Stomach smooth muscle (tissue), 2 donors: ENCODE data around the gene STARD7.
A peak's percentile ranks its signal among the peaks of the same experiment; 100 is the strongest.

Experiments
- H3K27ac ChIP-seq: one replicate; pipeline ENCODE4 v1.7.0; 2013; ENCODE audit warnings: mild to moderate bottlenecking, low read length, inconsistent platforms
- H3K27me3 ChIP-seq, 2 donors: one replicate each; pipeline ENCODE4 v1.7.0; 2013; ENCODE audit warnings: low read length in 2 of 2; ENCODE audit not compliant: insufficient read depth in 2 of 2, control insufficient read depth in 1 of 2
- H3K36me3 ChIP-seq, 2 donors: one replicate each; pipeline ENCODE4 v1.7.0; 2013; ENCODE audit warnings: low read length in 2 of 2; ENCODE audit not compliant: control insufficient read depth in 2 of 2, insufficient read depth in 2 of 2
- H3K4me1 ChIP-seq: one replicate; pipeline ENCODE4 v1.7.0; 2013; ENCODE audit warnings: low read length; ENCODE audit not compliant: control insufficient read depth, insufficient read depth
- H3K4me3 ChIP-seq, 2 donors: one replicate each; pipeline ENCODE4 v1.7.0; 2013; ENCODE audit warnings: low read length in 2 of 2
- H3K9ac ChIP-seq, 2 donors: one replicate each; pipeline ENCODE4 v1.7.0; 2013; ENCODE audit warnings: low read length in 2 of 2, mild to moderate bottlenecking in 1 of 2
- H3K9me3 ChIP-seq, 2 donors: one replicate each; pipeline ENCODE4 v1.7.0; 2013; ENCODE audit warnings: low read length in 2 of 2; ENCODE audit not compliant: control insufficient read depth in 2 of 2
- donor health status: healthy.
- donor health status: Pancreatic carcinoma.

Gene STARD7

DNA sequence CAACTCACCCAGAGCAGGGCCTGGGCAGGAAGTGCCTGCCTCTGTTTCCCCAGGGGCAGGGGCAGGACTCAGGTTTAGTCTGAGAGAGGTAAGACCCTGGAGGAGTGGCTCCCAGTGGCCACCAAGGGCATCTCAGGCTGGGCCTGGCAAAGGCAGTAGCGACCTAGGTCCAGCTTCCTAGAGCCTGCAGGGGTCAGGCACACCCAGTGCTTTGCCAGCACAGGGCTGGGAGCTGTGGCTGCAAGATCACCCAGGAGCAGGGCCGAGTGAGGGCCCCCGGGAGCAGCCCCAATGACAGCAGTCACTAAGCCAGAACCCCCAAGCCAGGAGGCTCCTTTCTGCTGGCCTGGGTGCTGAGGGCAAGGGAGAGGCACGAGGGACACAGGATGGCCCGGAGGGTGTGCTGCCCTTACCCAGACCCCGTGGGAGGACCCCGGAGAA, 54.6 kb downstream of the STARD7 start:
- Histone ChIP-seq H3K36me3 (no peaks in the 10 kb centered on the region), H3K9ac (no peak overlapping the region), H3K4me1 (no peaks in the 10 kb centered on the region), H3K9me3 (no peaks in the 10 kb centered on the region), H3K27me3 (peaks cover 0 to 4% of the 10 kb centered on the region in 2 donors), H3K4me3 (no peak overlapping the region), H3K27ac (no peak overlapping the region)

DNA sequence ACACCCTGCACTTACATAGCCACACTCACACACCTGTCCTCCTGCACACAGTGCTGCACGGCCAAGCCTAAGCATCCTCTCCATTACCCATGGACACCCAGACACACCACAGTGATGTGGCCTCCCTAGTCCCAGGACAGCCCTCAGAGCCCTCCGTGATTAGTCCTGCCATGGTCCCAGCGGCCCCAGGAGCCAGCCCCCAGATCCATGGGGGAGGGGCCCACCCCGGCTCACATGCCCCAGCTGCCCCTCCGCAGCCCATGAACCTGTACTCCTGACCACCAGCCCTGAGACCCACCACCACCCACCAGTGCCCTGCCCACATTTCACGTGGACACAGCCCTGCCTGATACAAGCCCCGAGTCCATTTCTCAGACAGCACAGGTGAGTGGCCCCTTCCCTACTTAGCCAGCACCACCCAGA, 55.3 kb downstream of the STARD7 start:
- Histone ChIP-seq H3K4me1 (peaks cover 3% of the 10 kb centered on the region), H3K9me3 (no peaks in the 10 kb centered on the region), H3K27ac (no peak overlapping the region), H3K36me3 (no peaks in the 10 kb centered on the region), H3K27me3 (peaks cover 0 to 4% of the 10 kb centered on the region in 2 donors), H3K4me3 (no peak overlapping the region), H3K9ac (no peak overlapping the region)

DNA sequence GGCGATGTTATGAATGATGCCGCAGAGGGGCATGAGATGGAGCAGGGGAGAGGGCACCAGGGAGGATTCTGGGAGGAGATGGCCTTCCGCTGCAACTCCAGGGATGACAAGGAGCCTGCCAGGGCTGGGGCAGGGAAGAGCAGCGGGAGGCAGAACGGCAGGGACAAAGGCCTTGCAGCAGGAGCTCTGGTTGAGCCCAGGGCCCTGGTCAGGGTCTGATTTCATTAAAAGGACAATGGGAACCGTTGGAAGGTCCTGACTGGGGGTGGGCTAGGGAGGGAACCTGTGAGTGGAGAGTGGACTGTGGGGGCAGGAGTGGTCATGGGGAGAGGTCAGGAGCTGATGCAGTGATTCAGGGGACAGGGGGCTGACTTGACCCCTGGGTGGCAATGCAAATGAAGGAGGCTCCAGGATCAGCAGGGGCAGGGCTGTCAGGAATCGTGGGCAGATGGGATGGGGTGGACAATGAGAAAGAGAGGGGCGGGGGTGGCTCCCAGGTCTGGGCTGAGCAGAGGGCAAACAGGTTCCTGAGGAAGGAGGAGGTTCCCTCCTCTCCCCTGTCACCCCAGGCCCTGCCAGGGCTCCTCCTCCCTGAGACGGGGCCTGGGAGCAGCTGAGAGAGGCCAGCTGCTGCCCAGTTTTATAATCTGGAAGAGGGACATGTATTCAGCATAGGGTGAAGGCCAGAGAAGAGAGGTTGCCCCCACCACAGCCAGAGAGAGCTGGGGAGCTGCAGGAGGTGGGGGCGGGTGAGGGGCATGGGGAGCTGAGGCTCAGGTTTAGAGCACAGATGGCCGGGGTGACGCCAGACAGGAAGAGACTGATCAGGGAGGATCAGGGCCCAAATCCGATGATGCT, 56.1 kb downstream of the STARD7 start:
- H3K9ac ChIP-seq, result no peak overlapping the region
- H3K4me1 ChIP-seq, result peaks cover 7% of the 10 kb centered on the region
- peaks cover 0 to 2% of the 10 kb centered on the region in 2 donors for H3K27me3 ChIP-seq
- H3K9me3 ChIP-seq, result no peaks in the 10 kb centered on the region
- no peak overlapping the region for H3K4me3 ChIP-seq
- H3K36me3 ChIP-seq, result no peaks in the 10 kb centered on the region
- no peak overlapping the region for H3K27ac ChIP-seq

DNA sequence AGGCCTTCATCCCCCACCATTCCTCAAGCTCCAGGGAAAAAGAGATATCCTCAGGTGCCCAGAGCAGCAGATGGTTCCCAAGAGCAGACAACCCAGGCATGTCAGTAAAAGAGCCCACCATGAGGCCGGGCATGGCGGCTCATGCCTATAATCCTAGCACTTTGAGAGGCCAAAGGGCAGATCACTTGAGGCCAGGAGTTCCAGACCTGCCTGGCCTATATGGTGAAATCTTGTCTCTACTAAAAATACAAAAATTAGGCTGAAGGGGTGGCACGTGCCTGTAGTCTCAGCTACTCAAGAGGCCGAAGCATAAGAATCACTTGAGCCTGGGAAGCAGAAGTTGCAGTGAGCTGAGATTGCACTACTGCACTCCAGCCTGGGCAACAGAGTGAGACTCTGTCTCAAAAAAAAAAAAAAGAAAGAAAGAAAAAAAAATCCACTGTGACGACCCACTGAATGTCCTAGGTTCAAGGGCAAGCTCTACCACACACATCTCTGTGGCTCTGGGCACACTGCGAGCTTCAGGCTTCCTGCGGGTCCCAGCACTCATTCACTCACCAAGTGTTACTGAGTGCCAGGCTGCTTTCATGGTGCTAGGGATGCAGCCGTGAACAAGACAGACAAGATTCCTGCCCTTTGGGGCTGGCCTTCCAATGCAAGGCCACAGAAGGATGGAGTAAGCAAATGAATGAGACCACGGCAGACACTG, 56.9 kb downstream of the STARD7 start:
- Histone ChIP-seq H3K4me3 (no peak overlapping the region), H3K27ac (no peak overlapping the region), H3K4me1 (peaks cover 7% of the 10 kb centered on the region), H3K9me3 (no peaks in the 10 kb centered on the region), H3K36me3 (no peaks in the 10 kb centered on the region), H3K9ac (no peak overlapping the region), H3K27me3 (no peaks in the 10 kb centered on the region)

DNA sequence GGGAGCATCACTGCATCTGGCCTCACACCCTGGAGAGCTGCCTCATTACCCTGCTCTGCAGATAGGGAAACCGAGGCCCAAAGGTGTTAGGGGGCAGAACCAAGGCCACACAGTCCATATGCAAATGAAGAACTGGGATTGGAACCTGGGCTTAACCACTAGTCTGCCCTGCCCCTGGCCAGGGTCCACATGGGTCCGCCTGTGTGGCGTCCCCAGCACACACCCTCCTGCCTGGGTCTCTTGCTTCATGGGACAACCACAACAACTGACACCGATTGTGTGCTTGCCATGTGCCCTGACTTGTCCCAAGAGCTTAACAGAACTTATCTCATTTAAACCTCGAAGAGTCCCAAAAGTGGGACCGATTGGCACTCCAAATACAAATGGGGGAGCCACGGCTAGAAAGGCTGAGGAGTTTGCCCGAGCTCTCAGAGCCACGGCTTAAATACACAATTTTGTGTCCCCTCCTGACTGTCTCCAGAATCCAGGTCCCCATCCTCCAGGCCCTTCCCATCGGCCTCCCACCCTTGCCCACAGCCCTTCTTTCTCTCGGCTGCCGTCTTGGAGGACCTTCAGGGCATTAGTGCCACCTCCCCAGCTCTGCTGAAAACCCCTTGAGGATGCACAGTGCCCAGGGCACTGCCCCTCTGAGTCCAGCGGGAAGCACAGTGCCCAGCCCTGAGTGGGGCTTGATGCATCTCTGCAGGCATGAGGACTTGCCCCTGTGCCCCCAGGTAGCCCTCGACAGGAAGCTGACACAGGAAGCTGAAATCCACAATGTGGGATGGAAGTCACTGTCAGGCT, 57.6 kb downstream of the STARD7 start:
- H3K9me3 ChIP-seq, result no peaks in the 10 kb centered on the region
- H3K4me1 ChIP-seq, result peaks cover 7% of the 10 kb centered on the region
- no peak overlapping the region for H3K9ac ChIP-seq
- no peaks in the 10 kb centered on the region for H3K27me3 ChIP-seq
- H3K27ac ChIP-seq, result no peak overlapping the region
- H3K36me3 ChIP-seq, result no peaks in the 10 kb centered on the region
- H3K4me3 ChIP-seq, result no peak overlapping the region

DNA sequence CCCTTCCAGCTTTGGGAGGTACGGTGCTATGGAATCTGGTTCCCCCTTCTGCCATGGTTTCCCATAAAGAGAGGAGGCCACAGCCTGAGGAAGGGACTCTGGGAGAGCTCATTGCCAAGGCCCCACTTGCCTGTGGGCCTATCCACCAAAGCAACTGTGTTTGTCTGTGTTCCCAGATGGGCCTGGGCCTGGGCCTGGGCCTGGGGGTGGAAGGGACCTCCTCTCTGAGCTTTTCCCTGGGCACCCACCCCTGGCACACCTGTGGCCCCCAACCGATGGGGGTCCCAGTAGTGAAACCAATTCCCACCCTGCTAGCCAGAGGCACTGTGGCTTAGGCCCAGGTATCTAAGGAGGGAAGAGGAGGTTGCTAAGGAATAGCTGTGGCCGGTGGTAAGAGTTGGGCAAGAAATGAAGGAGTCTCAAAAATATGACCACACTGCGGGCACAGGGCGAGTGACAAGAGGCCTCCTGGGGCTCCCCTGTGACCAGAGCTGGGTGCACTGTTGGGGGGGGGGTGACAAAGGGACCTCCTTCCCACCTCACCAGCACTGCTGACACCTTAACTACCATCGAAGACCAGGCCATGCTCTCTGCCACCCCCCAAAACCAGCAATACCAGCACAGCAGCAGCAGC, 58.5 kb downstream of the STARD7 start:
- H3K4me3 ChIP-seq, result no peak overlapping the region
- H3K27ac ChIP-seq, result no peak overlapping the region
- no peak overlapping the region for H3K9ac ChIP-seq
- no peaks in the 10 kb centered on the region for H3K27me3 ChIP-seq
- H3K4me1 ChIP-seq, result peaks cover 11% of the 10 kb centered on the region
- no peaks in the 10 kb centered on the region for H3K9me3 ChIP-seq
- no peaks in the 10 kb centered on the region for H3K36me3 ChIP-seq

DNA sequence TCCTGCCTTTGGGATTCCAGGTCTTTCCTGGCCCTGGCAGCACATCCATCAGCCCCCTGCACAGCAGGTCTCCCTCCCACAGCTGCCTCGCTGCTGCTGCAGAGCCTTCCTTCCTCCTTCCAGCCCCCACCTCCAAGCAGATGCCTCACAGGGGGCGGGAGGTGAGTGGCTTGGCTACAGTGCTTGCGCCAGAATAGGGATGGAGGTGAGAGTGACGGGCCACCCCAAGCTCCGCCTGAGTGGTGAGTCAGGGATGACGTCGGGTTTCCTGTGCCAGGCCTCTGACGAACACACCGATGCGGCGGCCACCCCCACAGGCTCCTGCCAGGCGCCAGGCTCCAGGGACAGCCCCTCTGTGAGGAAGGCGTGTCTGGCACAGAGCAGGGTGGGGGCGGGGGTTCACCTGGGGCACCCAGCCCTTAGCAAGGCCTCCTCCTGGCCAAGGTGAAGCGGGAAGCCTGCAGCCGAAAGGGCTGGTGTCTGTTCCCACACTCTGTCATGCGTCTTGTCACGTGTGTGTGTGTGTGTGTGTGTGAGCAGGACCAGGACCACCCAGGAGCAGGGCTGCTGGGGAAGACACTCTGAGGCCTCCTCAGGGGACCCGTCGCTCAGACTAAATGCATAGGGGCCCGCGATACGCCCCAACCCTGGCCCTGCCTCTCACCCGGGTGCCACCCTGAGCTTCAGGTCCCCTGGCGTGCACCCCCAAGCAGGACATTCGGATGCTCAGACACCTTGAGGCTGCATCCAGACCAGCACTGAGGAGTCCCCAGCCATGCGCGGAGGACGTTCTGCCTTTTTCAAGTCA, 60.0 kb downstream of the STARD7 start:
- Histone ChIP-seq H3K4me3 (peak overlapping the region in 1 of 2 donors; percentile 15), H3K36me3 (no peaks in the 10 kb centered on the region), H3K9ac (no peak overlapping the region), H3K9me3 (no peaks in the 10 kb centered on the region), H3K27ac (no peak overlapping the region), H3K4me1 (peaks cover 20% of the 10 kb centered on the region), H3K27me3 (no peaks in the 10 kb centered on the region)

DNA sequence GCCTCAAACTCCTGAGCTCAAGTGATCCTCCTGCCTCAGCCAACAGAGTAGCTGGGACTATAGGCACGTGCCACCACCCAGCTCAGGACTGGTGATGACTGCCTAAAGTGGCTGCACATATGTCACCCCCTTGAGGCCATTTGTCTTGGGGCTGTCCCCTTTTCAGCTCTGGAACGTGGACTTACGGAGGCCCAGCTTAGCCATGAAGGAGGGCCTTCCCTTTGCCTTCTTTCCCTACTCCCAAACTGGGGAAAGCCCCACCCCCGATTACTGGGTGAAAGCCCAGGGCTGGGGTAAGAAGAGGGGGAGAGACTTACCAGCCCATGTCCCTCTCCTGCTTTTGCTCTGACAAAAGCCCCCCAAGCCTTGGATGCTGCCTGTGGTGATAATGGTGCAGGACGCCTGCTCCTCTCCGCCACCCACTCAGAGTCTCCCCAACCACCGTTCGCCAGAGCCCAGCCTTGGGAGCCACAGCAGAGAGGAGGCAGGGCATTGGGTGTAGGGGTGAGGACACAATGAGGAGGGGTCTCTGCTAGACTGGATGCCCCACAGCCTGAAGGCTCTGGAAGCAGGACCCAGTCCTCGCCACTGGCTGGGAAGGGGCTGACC, 60.9 kb downstream of the STARD7 start:
- Histone ChIP-seq H3K4me3 (no peak overlapping the region), H3K4me1 (peaks cover 20% of the 10 kb centered on the region), H3K9me3 (no peaks in the 10 kb centered on the region), H3K27ac (no peak overlapping the region), H3K9ac (no peak overlapping the region), H3K27me3 (no peaks in the 10 kb centered on the region), H3K36me3 (no peaks in the 10 kb centered on the region)

DNA sequence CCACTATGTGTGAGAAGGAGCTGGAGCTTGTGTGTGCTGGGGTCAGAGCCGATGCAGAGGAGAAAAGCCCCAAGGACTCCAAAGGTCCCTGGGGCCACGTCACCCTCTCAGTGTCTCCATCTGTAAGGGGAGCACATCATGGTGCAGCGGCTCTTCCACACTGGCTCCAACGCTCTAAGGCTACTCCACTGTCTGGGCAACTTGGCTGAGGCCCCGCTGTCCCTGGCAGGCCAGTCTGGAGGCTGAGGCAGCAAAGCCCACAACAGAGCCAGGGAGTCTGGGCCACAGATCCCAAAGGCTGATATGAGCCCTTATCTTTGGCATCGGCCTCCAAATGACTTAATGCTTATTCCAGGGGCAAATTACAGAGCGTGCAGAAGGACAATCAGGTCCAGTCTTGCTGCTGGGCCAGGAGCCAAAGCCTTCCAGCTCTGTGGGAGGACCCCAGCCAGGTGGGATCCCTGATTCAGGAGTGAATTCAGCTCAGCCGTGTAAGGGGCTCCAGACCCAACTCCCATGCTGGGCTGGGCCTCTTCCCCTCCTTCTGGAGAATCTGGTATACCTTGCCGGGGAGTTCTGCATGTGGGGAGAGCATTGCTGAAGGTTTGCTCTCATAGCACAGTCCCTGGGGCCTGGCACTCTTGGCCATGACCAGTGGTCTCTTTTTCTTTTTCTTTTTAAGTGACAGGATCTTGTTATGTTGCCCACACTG, 61.6 kb downstream of the STARD7 start:
- Histone ChIP-seq H3K4me1 (peaks cover 20% of the 10 kb centered on the region), H3K9ac (no peak overlapping the region), H3K27me3 (no peaks in the 10 kb centered on the region), H3K4me3 (no peak overlapping the region), H3K9me3 (no peaks in the 10 kb centered on the region), H3K27ac (no peak overlapping the region), H3K36me3 (no peaks in the 10 kb centered on the region)
